Globus pallidus (tissue), 1 donor: ENCODE measurements around the gene PUM1.
"Not testable (repeated sequence)": the region's sequence is repeated elsewhere in the genome, so short reads cannot be mapped to it uniquely, and the experiment has no call there.

Experiments used
- DNase-seq: peaks from one replicate; pipeline ENCODE4 v3.0.0-alpha.2; 2015; ENCODE audit warnings: low spot score

PUM1 gene

GRCh38 chr1:30995990-30996612 lies 69.4 kb downstream of the PUM1 start:
- no peak for DNase-seq

- DNase-seq = no peak
Observed at GRCh38 chr1:30991862-30992606, 73.5 kb downstream of the PUM1 start.

GRCh38 chr1:30990591-30990990 lies 74.9 kb downstream of the PUM1 start:
- no peak for DNase-seq

GRCh38 chr1:30988045-30988444 lies 77.5 kb downstream of the PUM1 start:
- DNase-seq = no peak

GRCh38 chr1:30986755-30987154 lies 78.8 kb downstream of the PUM1 start:
- no peak for DNase-seq

- no peak for DNase-seq
Observed at GRCh38 chr1:30984991-30985503, 80.5 kb downstream of the PUM1 start.

GRCh38 chr1:30984165-30984889 lies 81.2 kb downstream of the PUM1 start:
- no peak for DNase-seq

- DNase-seq = peak; percentile 40
Observed at GRCh38 chr1:30982937-30983336, 82.6 kb downstream of the PUM1 start.

- no peak for DNase-seq
Observed at GRCh38 chr1:30982431-30982830, 83.1 kb downstream of the PUM1 start.

GRCh38 chr1:30981172-30981571 lies 84.3 kb downstream of the PUM1 start:
- DNase-seq = no peak

- no peak for DNase-seq
Observed at GRCh38 chr1:30977511-30977910, 88.0 kb downstream of the PUM1 start.

GRCh38 chr1:30977105-30977504 lies 88.4 kb downstream of the PUM1 start:
- DNase-seq = no peak

- DNase-seq = no peak
Observed at GRCh38 chr1:30976143-30976542, 89.4 kb downstream of the PUM1 start.

- DNase-seq = no peak
Observed at GRCh38 chr1:30975217-30975616, 90.3 kb downstream of the PUM1 start.

GRCh38 chr1:30974536-30974935 lies 91.0 kb downstream of the PUM1 start:
- DNase-seq = no peak

- DNase-seq = not testable (repeated sequence)
Observed at GRCh38 chr1:30972349-30972748, 93.2 kb downstream of the PUM1 start.

- no peak for DNase-seq
Observed at GRCh38 chr1:30971496-30971895, 94.0 kb downstream of the PUM1 start.

- no peak for DNase-seq
Observed at GRCh38 chr1:30969903-30970302, 95.6 kb downstream of the PUM1 start.

- no peak for DNase-seq
Observed at GRCh38 chr1:30968220-30968971, 97.1 kb downstream of the PUM1 start.

GRCh38 chr1:30966690-30967369 lies 98.7 kb downstream of the PUM1 start:
- DNase-seq = no peak

- no peak for DNase-seq
Observed at GRCh38 chr1:30965924-30966599, 99.5 kb downstream of the PUM1 start.
